PFSK-1 (cell line): ENCODE measurements around the gene TBC1D23.

ENCODE experiments used
- FOXP2 ChIP-seq: optimal IDR thresholded peaks from 2 replicates; pipeline ENCODE3; 2011; ENCODE audit warnings: borderline replicate concordance, control low read depth, inconsistent platforms; ENCODE audit not compliant: insufficient read depth; ENCODE audit errors: extremely low read length, extremely low read depth
- POLR2AphosphoS5 ChIP-seq: IDR thresholded peaks from 2 replicates; pipeline ENCODE4 v1.6.1; 2012; ENCODE audit warnings: low read depth, mild to moderate bottlenecking, control low read depth, low read length, moderate library complexity
- SIN3A ChIP-seq: IDR thresholded peaks from 2 replicates; pipeline ENCODE4 v1.6.1; 2012; ENCODE audit warnings: mild to moderate bottlenecking, low read length, moderate library complexity, borderline replicate concordance; ENCODE audit not compliant: insufficient read depth
- TAF1 ChIP-seq: IDR thresholded peaks from 2 replicates; pipeline ENCODE4 v1.6.1; 2012; ENCODE audit warnings: low read length, control low read depth, borderline replicate concordance; ENCODE audit not compliant: insufficient read depth
- TF ChIP-seq, protein P1 (sequence below), 2 experiments: IDR thresholded peaks; 2 replicates each; pipeline versions ENCODE4 v1.6.1 to v1.8.0; 2011 to 2012; ENCODE audit warnings: low read depth in 2 of 2, low read length in 2 of 2, control low read depth in 1 of 2, inconsistent platforms in 1 of 2, mild to moderate bottlenecking in 1 of 2, moderate library complexity in 1 of 2; ENCODE audit not compliant: insufficient read depth in 1 of 2

TBC1D23 gene

GRCh38 chr3:100221159-100221558, 39.6 kb upstream of the TBC1D23 start:
- TF ChIP-seq TAF1 (no peak), FOXP2 (no peak), SIN3A (no peak), POLR2AphosphoS5 (no peak)
- TF ChIP-seq, protein P1, sequence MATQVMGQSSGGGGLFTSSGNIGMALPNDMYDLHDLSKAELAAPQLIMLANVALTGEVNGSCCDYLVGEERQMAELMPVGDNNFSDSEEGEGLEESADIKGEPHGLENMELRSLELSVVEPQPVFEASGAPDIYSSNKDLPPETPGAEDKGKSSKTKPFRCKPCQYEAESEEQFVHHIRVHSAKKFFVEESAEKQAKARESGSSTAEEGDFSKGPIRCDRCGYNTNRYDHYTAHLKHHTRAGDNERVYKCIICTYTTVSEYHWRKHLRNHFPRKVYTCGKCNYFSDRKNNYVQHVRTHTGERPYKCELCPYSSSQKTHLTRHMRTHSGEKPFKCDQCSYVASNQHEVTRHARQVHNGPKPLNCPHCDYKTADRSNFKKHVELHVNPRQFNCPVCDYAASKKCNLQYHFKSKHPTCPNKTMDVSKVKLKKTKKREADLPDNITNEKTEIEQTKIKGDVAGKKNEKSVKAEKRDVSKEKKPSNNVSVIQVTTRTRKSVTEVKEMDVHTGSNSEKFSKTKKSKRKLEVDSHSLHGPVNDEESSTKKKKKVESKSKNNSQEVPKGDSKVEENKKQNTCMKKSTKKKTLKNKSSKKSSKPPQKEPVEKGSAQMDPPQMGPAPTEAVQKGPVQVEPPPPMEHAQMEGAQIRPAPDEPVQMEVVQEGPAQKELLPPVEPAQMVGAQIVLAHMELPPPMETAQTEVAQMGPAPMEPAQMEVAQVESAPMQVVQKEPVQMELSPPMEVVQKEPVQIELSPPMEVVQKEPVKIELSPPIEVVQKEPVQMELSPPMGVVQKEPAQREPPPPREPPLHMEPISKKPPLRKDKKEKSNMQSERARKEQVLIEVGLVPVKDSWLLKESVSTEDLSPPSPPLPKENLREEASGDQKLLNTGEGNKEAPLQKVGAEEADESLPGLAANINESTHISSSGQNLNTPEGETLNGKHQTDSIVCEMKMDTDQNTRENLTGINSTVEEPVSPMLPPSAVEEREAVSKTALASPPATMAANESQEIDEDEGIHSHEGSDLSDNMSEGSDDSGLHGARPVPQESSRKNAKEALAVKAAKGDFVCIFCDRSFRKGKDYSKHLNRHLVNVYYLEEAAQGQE (IDR thresholded peaks at IDR 0.05; ENCODE audit: insufficient read depth in 1 of 2, low read depth in 2 of 2, low read length in 2 of 2) = no peak

DNA sequence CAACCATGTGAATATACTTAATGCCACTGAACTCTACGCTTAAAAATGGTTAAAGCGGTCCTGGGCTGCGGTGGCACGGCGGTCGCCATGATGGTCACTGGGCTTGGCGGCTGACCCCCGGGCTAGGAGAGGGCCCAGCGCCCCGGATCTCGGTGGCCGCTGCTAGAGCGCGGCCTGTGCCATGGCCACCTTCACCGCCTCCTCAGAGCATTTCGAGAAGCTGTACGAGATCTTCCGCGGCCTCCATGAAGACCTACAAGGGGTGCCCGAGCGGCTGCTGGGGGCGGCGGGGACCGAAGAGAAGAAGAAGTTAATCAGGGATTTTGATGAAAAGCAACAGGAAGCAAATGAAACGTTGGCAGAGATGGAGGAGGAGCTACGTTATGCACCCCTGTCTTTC, 35.6 kb upstream of the TBC1D23 start:
- TF ChIP-seq SIN3A = no peak
- TF ChIP-seq, protein P1 (IDR thresholded peaks at IDR 0.05; ENCODE audit: insufficient read depth in 1 of 2, low read depth in 2 of 2, low read length in 2 of 2) = no peak
- TF ChIP-seq POLR2AphosphoS5 = no peak
- TF ChIP-seq TAF1 = no peak
- TF ChIP-seq FOXP2 = no peak

GRCh38 chr3:100225883-100226282, 34.9 kb upstream of the TBC1D23 start:
- TF ChIP-seq, protein P1 (IDR thresholded peaks at IDR 0.05; ENCODE audit: insufficient read depth in 1 of 2, low read depth in 2 of 2, low read length in 2 of 2) = no peak
- TF ChIP-seq POLR2AphosphoS5 (no peak), FOXP2 (no peak), TAF1 (no peak), SIN3A (no peak)

- TF ChIP-seq SIN3A (no peak), FOXP2 (no peak), POLR2AphosphoS5 (no peak), TAF1 (no peak)
- TF ChIP-seq, protein P1 (IDR thresholded peaks at IDR 0.05; ENCODE audit: insufficient read depth in 1 of 2, low read depth in 2 of 2, low read length in 2 of 2) = no peak
Observed at GRCh38 chr3:100226712-100227429, 33.9 kb upstream of the TBC1D23 start.
